Neural cell (in vitro differentiated cells): ENCODE data around the gene DUS2. TPM values are rescaled to one million over a fixed set of nuclear protein-coding genes. Genes with fewer than 3 reads are reported as not detected.

ENCODE experiments used
- H2AFZ ChIP-seq: fragments of 200-600, 300-800 bp; sonication (generic), shearing (Covaris generic); 2 replicates; pipeline ENCODE4 v1.6.0; 2014; ENCODE audit warnings: low read depth, mild to moderate bottlenecking, antibody characterized with exemption, low read length, moderate library complexity
- H3F3A ChIP-seq: fragments of 200-600 bp; shearing (Covaris generic); 2 replicates; pipeline ENCODE4 v1.6.1; 2016; ENCODE audit warnings: mild to moderate bottlenecking, moderate library complexity, mixed read lengths, antibody characterized with exemption, low read length; ENCODE audit not compliant: insufficient read depth, poor library complexity, severe bottlenecking
- H3K27ac ChIP-seq: fragments of 200-600, 300-800 bp; sonication (generic), shearing (Covaris generic); 2 replicates; pipeline ENCODE4 v1.5.1; 2014; ENCODE audit warnings: mild to moderate bottlenecking, low read length, moderate library complexity
- H3K27me3 ChIP-seq: fragments of 300-800, 200-600 bp; sonication (generic), shearing (Covaris generic); 2 replicates; pipeline ENCODE4 v1.6.0; 2014; ENCODE audit warnings: mild to moderate bottlenecking, low read depth, low read length, moderate library complexity; ENCODE audit not compliant: insufficient read depth
- H3K36me3 ChIP-seq: fragments of 300-800, 200-600 bp; sonication (generic), shearing (Covaris generic); 2 replicates; pipeline ENCODE4 v1.5.1; 2014; ENCODE audit warnings: mild to moderate bottlenecking, antibody characterized with exemption, low read length, moderate library complexity; ENCODE audit not compliant: insufficient read depth
- H3K4me2 ChIP-seq: fragments of 300-800, 200-600 bp; sonication (generic), shearing (Covaris generic); 2 replicates; pipeline ENCODE4 v1.6.0; 2014; ENCODE audit warnings: mild to moderate bottlenecking, low read length
- H3K4me3 ChIP-seq: fragments of 300-800, 200-600 bp; sonication (generic), shearing (Covaris generic); 2 replicates; pipeline ENCODE4 v1.5.1; 2014; ENCODE audit warnings: mild to moderate bottlenecking, low read length, moderate library complexity
- H3K79me2 ChIP-seq: fragments of 200-600 bp; shearing (Covaris generic); replicated peaks from 2 replicates; pipeline ENCODE4 v1.6.0; 2014; ENCODE audit warnings: mild to moderate bottlenecking, low read length, moderate library complexity; ENCODE audit not compliant: insufficient read depth
- H3K9ac ChIP-seq: fragments of 300-800, 200-600 bp; sonication (generic), shearing (Covaris generic); 2 replicates; pipeline ENCODE4 v1.6.1; 2016; ENCODE audit warnings: mild to moderate bottlenecking, low read length, mixed read lengths
- H3K9me2 ChIP-seq: fragments of 200-600 bp; shearing (Covaris generic); 2 replicates; pipeline ENCODE4 v1.6.1; 2016; ENCODE audit warnings: mild to moderate bottlenecking, low read length, mixed read lengths; ENCODE audit not compliant: insufficient read depth
- H3K9me3 ChIP-seq: fragments of 200-600, 300-800 bp; sonication (generic), shearing (Covaris generic); 2 replicates; pipeline ENCODE4 v1.6.1; 2016; ENCODE audit warnings: mild to moderate bottlenecking, mixed run types, low read length, moderate library complexity, mixed read lengths
- H4K20me1 ChIP-seq: fragments of 200-600 bp; shearing (Covaris generic); 2 replicates; pipeline ENCODE4 v1.6.1; 2016; ENCODE audit warnings: mild to moderate bottlenecking, mixed run types; ENCODE audit not compliant: insufficient read depth
- CTCF ChIP-seq: fragments of 450-650 bp; IDR thresholded peaks from 2 replicates; pipeline ENCODE4 v1.5.1; 2014; ENCODE audit warnings: antibody characterized with exemption, mild to moderate bottlenecking, moderate library complexity; ENCODE audit not compliant: poor library complexity, severe bottlenecking
- EP300 ChIP-seq: fragments of 450-650 bp; conservative IDR thresholded peaks from 2 replicates; pipeline ENCODE4 v1.6.1; 2014; ENCODE audit warnings: antibody characterized with exemption, mild to moderate bottlenecking, moderate library complexity; ENCODE audit not compliant: poor library complexity, severe bottlenecking
- EZH2 ChIP-seq: fragments of 200-600, 300-800 bp; shearing (Covaris generic), sonication (generic); IDR thresholded peaks from 2 replicates; pipeline ENCODE4 v1.6.1; 2014; ENCODE audit warnings: antibody characterized with exemption, low read length, borderline replicate concordance, mild to moderate bottlenecking; ENCODE audit not compliant: insufficient read depth, poor library complexity, severe bottlenecking
- MXI1 ChIP-seq: fragments of 450-650 bp; conservative IDR thresholded peaks from 2 replicates; pipeline ENCODE4 v1.6.1; 2014; ENCODE audit warnings: antibody characterized with exemption, mild to moderate bottlenecking; ENCODE audit not compliant: poor library complexity, severe bottlenecking
- POLR2AphosphoS5 ChIP-seq: IDR thresholded peaks from 2 replicates; pipeline ENCODE4 v1.6.1; 2012
- RAD21 ChIP-seq: fragments of 450-650 bp; conservative IDR thresholded peaks from 2 replicates; pipeline ENCODE4 v1.6.1; 2014; ENCODE audit warnings: antibody characterized with exemption, mild to moderate bottlenecking, moderate library complexity
- REST ChIP-seq: IDR thresholded peaks from 2 replicates; pipeline ENCODE4 v1.6.1; 2012; ENCODE audit warnings: borderline replicate concordance
- SMC3 ChIP-seq: fragments of 450-650 bp; conservative IDR thresholded peaks from 2 replicates; pipeline ENCODE4 v1.6.1; 2014; ENCODE audit warnings: antibody characterized with exemption, mild to moderate bottlenecking, moderate library complexity; ENCODE audit not compliant: poor library complexity
- TAF1 ChIP-seq: IDR thresholded peaks from 2 replicates; pipeline ENCODE4 v1.6.1; 2012; ENCODE audit warnings: low read depth
- polyA plus RNA-seq: library from polyadenylated mRNA; depleted of rRNA; stranded (reverse); fragments of >200 nt; gene quantifications from 2 replicates; pipeline ENCODE4 v1.2.3, GENCODE V29; 2014

DUS2 gene
- polyA plus RNA-seq, 1 donor from 2014 or later: 22.4 TPM

- Histone ChIP-seq H3K4me3 (peak overlapping the region; percentile 74), H3K36me3 (no peaks in the 10 kb centered on the region), H3K4me2 (peak overlapping the region; percentile 52), H3K27me3 (no peaks in the 10 kb centered on the region), H3K27ac (peak overlapping the region; percentile 96), H4K20me1 (no peaks in the 10 kb centered on the region), H3F3A (peaks cover 9% of the 10 kb centered on the region), H3K9me3 (no peaks in the 10 kb centered on the region), H3K79me2 (peaks cover 20% of the 10 kb centered on the region), H3K9ac (peak overlapping the region; percentile 89), H2AFZ (peak overlapping the region; percentile 82), H3K9me2 (no peaks in the 10 kb centered on the region)
- TF ChIP-seq CTCF (peak; percentile 35), RAD21 (no peak), SMC3 (no peak), EP300 (peak; percentile 46), TAF1 (peak; percentile 44), REST (peak; percentile 64), MXI1 (peak; percentile 54), POLR2AphosphoS5 (peak; percentile 78), EZH2 (no peak)
Measured at GRCh38 chr16:68084504-68085258, 61.6 kb downstream of the DUS2 start.

- Histone ChIP-seq H3K9me3 (no peaks in the 10 kb centered on the region), H3K27me3 (no peaks in the 10 kb centered on the region), H3K4me2 (peak within 1 kb of the TSS; percentile 84), H3K9ac (peak within 1 kb of the TSS; percentile 89), H2AFZ (peak within 1 kb of the TSS; percentile 82), H4K20me1 (no peaks in the 10 kb centered on the region), H3F3A (peaks cover 9% of the 10 kb centered on the region), H3K27ac (peak within 1 kb of the TSS; percentile 96), H3K36me3 (no peaks in the 10 kb centered on the region), H3K4me3 (peak within 1 kb of the TSS; percentile 92), H3K9me2 (no peaks in the 10 kb centered on the region), H3K79me2 (peaks cover 28% of the 10 kb centered on the region)
- peak; percentile 90 for TF ChIP-seq MXI1
- peak; percentile 46 for TF ChIP-seq SMC3
- TF ChIP-seq RAD21: peak; percentile 42
- peak; percentile 50 for TF ChIP-seq CTCF
- peak; percentile 11 for TF ChIP-seq EP300
- TF ChIP-seq POLR2AphosphoS5: peak; percentile 64
- peak; percentile 55 for TF ChIP-seq REST
- TF ChIP-seq TAF1: peak; percentile 38
- no peak for TF ChIP-seq EZH2
Measured at GRCh38 chr16:68085259-68086071, 62.4 kb downstream of the DUS2 start, which contains the start of gene NFATC3. NFATC3 (plus strand) TSS chr16:68085370; CDS start chr16:68085682, 312 bp downstream.
